ENCODE results near the gene PAPLN. TPM values are rescaled to one million over a fixed set of nuclear protein-coding genes. Genes with fewer than 3 reads are reported as not detected.
"Not testable (repeated sequence)": the region's sequence is repeated elsewhere in the genome, so short reads cannot be mapped to it uniquely, and the experiment has no call there.

PAPLN gene
- total and polyA plus RNA-seq, 7 donors = 0.26 to 0.79 (median 0.44) TPM

DNA sequence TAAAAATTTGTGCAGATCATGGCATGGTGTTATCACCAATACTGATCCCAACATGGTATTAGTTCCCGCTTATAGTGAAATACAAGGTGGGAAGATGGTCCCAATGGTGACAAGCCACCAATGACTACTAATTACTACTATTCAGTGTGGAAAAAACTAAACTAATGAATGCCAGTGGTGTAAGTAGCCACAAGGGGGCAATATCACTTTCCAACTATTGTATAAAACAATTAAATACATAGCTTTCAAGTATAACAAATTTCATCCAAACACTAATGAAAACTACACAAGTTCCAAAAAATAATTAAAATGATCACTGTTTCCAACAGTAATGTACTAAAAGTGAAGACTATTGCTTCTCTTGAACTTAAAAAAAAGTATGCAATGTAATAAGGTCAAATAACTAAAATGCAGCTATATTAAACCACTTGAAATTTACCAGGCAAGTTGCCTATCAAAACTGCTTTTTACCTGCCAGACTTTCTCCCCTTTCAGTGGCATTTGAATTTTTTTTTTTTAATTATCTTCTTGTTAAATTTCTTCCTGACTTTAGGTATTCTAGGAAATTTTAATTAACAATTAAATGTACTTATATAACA is 58.0 kb downstream of the PAPLN start:
- no peaks in the 10 kb centered on the region for H3K27me3 ChIP-seq (ENCODE audit: insufficient read depth in 3 of 3, low read length in 2 of 3)
- TF ChIP-seq CTCF (IDR thresholded peaks at IDR 0.05) = peak; percentile 67
- H3K9me3 ChIP-seq = no peaks in the 10 kb centered on the region
- H3K4me3 ChIP-seq = no peak overlapping the region
- ATAC-seq (no peak), DNase-seq (no peak)
- H3K27ac ChIP-seq = no peak overlapping the region
- no peaks in the 10 kb centered on the region for H3K4me1 ChIP-seq
- peaks cover 5 to 29% of the 10 kb centered on the region in 2 donors for H3K36me3 ChIP-seq (ENCODE audit: insufficient read depth in 1 of 2, low read depth in 1 of 2)
- intact Hi-C loops (cut with DNase I) = loop anchor here (2.0 kb wide), 1 partner anchor 178 kb away; no protein-coding TSS in a partner anchor
- WGBS, 3 donors = 79 to 90% (median 87%) methylated on average over 1 of the region's 1 CpG

DNA sequence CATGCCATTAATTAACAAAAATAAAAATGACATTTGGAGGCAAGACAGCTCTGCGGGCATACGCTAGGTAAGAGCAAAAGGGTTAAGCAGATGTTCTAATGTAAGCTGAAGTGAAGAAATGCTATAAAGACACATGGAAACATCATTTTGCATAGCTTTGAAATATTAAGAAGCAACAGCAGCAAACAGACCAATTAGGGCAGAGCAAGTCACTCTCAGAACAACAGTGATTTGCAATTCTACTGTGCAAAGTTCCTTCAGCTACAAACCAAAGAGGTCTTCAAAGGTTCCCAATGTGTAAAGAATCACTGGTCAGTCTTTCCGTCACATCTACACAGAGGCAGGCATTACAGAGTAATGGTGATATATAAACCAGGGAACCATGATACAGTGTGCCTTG is 68.2 kb downstream of the PAPLN start:
- TF ChIP-seq CTCF (IDR thresholded peaks at IDR 0.05) = no peak
- H3K27me3 ChIP-seq (ENCODE audit: insufficient read depth in 3 of 3, low read length in 2 of 3) = no peaks in the 10 kb centered on the region
- H3K4me1 ChIP-seq = no peaks in the 10 kb centered on the region
- H3K27ac ChIP-seq = no peak overlapping the region
- 65 to 83% (median 80%) methylated on average over 3 of the region's 3 CpGs for WGBS, 3 donors
- intact Hi-C loops (cut with DNase I) = no loop called here
- no peak overlapping the region for H3K4me3 ChIP-seq
- H3K9me3 ChIP-seq = no peaks in the 10 kb centered on the region
- ATAC-seq (no peak), DNase-seq (no peak)
- H3K36me3 ChIP-seq (ENCODE audit: insufficient read depth in 1 of 2, low read depth in 1 of 2) = no peaks in the 10 kb centered on the region

DNA sequence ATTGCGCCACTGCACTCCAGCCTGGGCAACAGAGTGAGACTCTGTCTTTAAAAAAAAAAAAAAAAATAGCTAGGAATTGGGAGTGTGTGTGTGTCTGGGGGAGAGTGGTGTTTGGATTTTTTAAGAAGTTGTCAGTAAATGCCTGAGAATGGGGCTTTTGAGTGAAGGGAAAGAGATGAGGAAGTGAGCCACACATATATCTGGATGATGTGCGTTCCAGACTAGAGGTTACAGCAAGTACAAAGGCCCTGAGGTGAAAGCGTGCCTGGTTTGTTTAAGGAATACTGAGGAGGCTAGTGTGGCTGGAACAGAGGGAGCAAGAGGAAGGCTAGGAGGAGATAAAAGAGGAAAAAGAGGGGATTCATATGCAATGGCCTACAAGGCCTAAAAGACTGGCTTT is 70.0 kb downstream of the PAPLN start:
- no peak overlapping the region for H3K27ac ChIP-seq
- no peak for TF ChIP-seq CTCF (IDR thresholded peaks at IDR 0.05)
- H3K27me3 ChIP-seq (ENCODE audit: insufficient read depth in 3 of 3, low read length in 2 of 3) = no peaks in the 10 kb centered on the region
- H3K36me3 ChIP-seq (ENCODE audit: insufficient read depth in 1 of 2, low read depth in 1 of 2) = no peaks in the 10 kb centered on the region
- intact Hi-C loops (cut with DNase I) = no loop called here
- H3K4me3 ChIP-seq = no peak overlapping the region
- DNase-seq = no peak
- no peaks in the 10 kb centered on the region for H3K9me3 ChIP-seq
- no peaks in the 10 kb centered on the region for H3K4me1 ChIP-seq
- WGBS, 3 donors = 96 to 99% (median 96%) methylated on average over 3 of the region's 3 CpGs
- no peak for ATAC-seq

- H3K36me3 ChIP-seq (ENCODE audit: insufficient read depth in 1 of 2, low read depth in 1 of 2); H3K4me3 ChIP-seq; ATAC-seq; intact Hi-C loops (cut with DNase I); H3K27ac ChIP-seq; H3K27me3 ChIP-seq (ENCODE audit: insufficient read depth in 3 of 3, low read length in 2 of 3); DNase-seq; H3K4me1 ChIP-seq; H3K9me3 ChIP-seq: not testable (repeated sequence)
- 89 to 97% (median 94%) methylated on average over 1 of the region's 1 CpG for WGBS, 3 donors
Measured at GRCh38 chr14:73309207-73309606, 71.9 kb downstream of the PAPLN start.

GRCh38 chr14:73311708-73312030 is 74.4 kb downstream of the PAPLN start:
- no peaks in the 10 kb centered on the region for H3K36me3 ChIP-seq (ENCODE audit: insufficient read depth in 1 of 2, low read depth in 1 of 2)
- H3K4me1 ChIP-seq = no peaks in the 10 kb centered on the region
- intact Hi-C loops (cut with DNase I) = no loop called here
- DNase-seq = no peak
- H3K9me3 ChIP-seq = no peaks in the 10 kb centered on the region
- H3K27ac ChIP-seq = peak overlapping the region; percentile 17
- no peaks in the 10 kb centered on the region for H3K27me3 ChIP-seq (ENCODE audit: insufficient read depth in 3 of 3, low read length in 2 of 3)
- no peak for ATAC-seq
- H3K4me3 ChIP-seq = no peak overlapping the region
- no peak for TF ChIP-seq CTCF (IDR thresholded peaks at IDR 0.05)
- WGBS, 3 donors = 88 to 92% (median 91%) methylated on average over 2 of the region's 2 CpGs

Measured in psoas muscle (tissue), 8 donors.